Activated T-helper 2 cell treated with anti-CD3 and anti-CD28 coated beads, Interferon-gamma antibody, Interleukin-2, Interleukin-4, amounts not matched to agents 10 μg/mL and 5 μg/mL and 100 μg/mL, durations not matched to agents 14 hours and 24 hours and 36 hours (primary cell): Measurements from ENCODE around the gene EMID1. TPM values are rescaled to one million over a fixed set of nuclear protein-coding genes. Genes with fewer than 3 reads are reported as not detected.

Source experiments
- DNase-seq: peaks from one replicate; pipeline ENCODE4 v3.0.0; 2021; ENCODE audit warnings: low spot score
- H3K27ac Mint-ChIP-seq: one replicate; pipeline ENCODE4 v1.8.0; 2021; ENCODE audit warnings: mixed read lengths
- H3K27me3 Mint-ChIP-seq: one replicate; pipeline ENCODE4 v1.8.0; 2021; ENCODE audit warnings: low read depth, mixed read lengths
- H3K36me3 Mint-ChIP-seq: one replicate; pipeline ENCODE4 v1.8.0; 2021; ENCODE audit warnings: low read depth, mixed read lengths
- H3K4me1 Mint-ChIP-seq: one replicate; pipeline ENCODE4 v1.8.0; 2021; ENCODE audit warnings: low read depth, mixed read lengths
- H3K4me3 Mint-ChIP-seq: one replicate; pipeline ENCODE4 v1.8.0; 2021; ENCODE audit warnings: low read depth, mild to moderate bottlenecking, moderate library complexity, mixed read lengths
- H3K9me3 Mint-ChIP-seq: one replicate; pipeline ENCODE4 v1.8.0; 2021; ENCODE audit warnings: mixed read lengths
- intact Hi-C: fragments of 100-400 bp; cut with micrococcal nuclease; formaldehyde crosslinking; loops from one replicate; pipeline ENCODE4 v1.15.1; 2023
- total RNA-seq: library from RNA; stranded (reverse); gene quantifications from 2 replicates; pipeline ENCODE4 v1.2.3, GENCODE V29; 2022

The EMID1 gene
- total RNA-seq, 1 donor from 2014 or later, result 0.23 TPM

DNA sequence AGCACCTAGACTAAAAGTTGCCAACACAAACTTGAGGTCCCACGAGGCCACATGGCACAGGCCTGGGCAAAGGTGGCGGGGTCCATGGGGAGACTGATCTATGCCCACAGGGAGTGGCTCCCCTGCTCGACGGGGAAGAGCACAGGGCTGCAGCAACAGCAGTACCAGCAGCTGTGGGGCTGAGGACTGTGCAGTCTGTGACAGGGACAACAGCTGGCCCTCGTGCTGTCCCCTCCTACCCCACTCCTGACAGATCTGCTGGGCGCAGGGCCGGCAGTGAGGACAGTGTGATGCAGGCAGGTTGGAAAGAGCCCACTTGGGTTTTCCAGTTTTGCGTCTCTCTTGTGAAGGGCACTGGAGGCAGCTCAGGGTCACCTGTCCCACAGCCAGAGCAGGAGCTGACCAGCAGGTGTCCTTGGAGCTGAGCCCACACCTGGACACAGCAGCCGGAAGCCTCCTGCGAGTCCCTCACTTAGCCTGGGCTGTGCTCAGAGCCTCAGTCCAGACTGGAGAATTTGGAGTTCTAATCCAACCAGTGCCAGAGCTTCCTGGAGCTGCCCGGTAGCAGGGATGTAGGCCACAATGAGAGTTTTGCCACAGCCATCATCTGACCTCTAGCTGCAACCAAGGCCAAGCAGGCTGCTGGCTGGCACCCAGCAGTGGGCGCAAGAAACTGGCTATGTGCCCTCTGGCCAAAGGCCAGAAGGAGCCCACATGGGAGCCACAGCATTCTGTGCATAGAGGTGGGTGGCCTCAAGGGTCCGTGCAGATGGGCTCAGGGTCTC, 97.2 kb downstream of the EMID1 start:
- Mint-ChIP-seq H3K4me1 (peaks cover 12% of the 10 kb centered on the region), H3K4me3 (no peak overlapping the region), H3K27me3 (peaks cover 6% of the 10 kb centered on the region), H3K9me3 (no peaks in the 10 kb centered on the region), H3K27ac (no peak overlapping the region), H3K36me3 (peaks cover 34% of the 10 kb centered on the region)
- intact Hi-C loops, result no loop called here
- no peak for DNase-seq

DNA sequence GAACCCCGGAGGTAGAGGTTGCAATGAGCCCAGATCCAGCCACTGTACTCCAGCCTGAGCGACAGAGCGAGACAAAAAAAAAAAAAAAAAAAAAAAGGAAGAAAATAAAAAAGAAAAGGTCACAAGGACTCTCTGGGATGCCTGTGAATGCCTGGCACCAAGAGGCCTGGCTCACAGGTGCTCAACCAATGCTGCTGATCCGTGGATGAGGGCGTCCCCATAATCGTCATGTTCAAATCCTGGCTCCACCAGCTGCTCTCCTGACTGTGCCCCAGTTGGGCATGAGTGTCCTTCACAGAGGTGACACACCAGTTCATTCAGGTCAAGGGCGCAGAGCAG, 100.1 kb downstream of the EMID1 start:
- H3K36me3 Mint-ChIP-seq, result peaks cover 7% of the 10 kb centered on the region
- H3K27ac Mint-ChIP-seq, result no peak overlapping the region

DNA sequence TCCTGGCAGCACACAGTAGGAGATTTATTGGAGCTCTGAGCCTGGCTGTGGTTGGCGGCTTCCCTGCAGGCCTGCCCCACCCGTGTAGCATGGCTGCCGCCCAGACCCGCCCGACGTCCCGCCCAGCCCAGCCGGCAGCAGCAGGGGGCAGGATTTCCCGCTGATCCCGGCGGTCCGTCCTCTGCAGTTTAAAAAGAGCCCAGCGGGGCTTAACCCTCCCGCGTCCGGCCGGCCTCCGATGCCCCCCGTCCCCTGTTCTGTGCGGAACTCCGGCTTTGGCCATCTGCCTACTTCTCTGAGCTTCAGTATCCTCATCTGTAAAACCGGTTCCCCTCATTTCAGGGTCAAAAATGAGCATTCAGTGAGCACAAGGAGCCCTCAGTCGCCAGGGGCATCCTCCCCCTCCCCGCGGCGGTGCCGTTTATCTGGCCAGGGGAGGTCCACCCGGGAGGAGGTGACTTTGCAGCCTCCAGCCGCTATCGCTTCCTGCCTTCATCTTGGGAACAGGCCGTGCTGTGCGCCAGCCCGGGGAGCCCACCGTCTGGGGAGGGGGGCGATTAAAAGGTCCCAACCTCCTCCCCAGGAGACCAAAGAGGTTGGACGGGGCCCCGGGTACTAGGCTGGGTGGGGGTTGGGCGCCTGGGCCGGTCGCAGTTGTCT, 100.6 kb downstream of the EMID1 start, which contains the start of gene GAS2L1:
GAS2L1 (plus strand) TSS at position 476 of the 660 bp plus-strand sequence. CDS start 1,456 bp downstream, outside the sequence.
- intact Hi-C loops, result no loop called here
- peak within 1 kb of the TSS; percentile 12 for H3K27ac Mint-ChIP-seq

More for the DNA sequence above, 100.1 kb downstream of the EMID1 start:
- H3K27me3 Mint-ChIP-seq, result peaks cover 6% of the 10 kb centered on the region
- intact Hi-C loops, result no loop called here
- H3K9me3 Mint-ChIP-seq, result no peaks in the 10 kb centered on the region
- H3K4me1 Mint-ChIP-seq, result peaks cover 13% of the 10 kb centered on the region
- peak overlapping the region; percentile 69 for H3K4me3 Mint-ChIP-seq
- DNase-seq, result no peak

DNA sequence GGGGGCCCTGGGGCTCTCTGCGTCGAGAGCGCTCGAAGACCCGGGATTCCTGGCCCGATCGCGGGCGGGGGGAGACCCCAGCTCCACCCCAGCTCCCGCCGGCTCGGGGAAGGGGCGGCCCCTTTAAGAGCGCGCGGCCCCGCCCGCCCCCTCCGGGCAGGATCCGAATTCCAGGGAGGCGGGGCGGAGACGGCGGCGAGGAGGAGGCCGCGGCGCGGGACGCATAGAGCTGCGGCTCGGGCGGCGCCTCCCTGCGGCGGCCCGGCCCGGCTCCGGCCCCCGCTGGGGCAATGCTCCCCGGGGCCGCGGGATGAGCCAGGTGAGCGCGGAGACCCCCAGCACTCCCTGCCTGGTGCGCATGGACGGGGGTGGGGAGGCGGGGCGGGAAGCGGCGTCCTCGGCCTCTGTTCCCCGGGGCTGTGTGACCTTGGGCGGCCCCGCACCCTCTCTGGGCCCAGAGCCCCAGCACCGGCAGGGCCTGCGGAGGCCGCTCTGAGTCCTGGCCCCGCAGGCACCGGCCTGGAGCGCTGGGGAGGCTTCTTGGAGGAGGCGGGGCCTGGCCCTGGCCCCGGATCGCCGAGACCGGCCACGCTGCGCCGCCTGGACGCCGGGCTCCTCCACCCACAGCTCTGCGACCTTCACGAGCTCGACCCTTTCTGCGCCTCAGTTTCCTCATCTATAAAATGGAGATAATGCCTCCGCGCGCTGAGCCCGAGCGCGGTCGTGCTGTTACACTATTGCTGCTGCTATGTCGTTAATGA, 101.3 kb downstream of the EMID1 start:
- Mint-ChIP-seq H3K4me3 (peak overlapping the region; percentile 79), H3K27ac (peak overlapping the region; percentile 12), H3K4me1 (peaks cover 14% of the 10 kb centered on the region), H3K27me3 (peaks cover 6% of the 10 kb centered on the region), H3K36me3 (no peaks in the 10 kb centered on the region), H3K9me3 (no peaks in the 10 kb centered on the region)
- intact Hi-C loops, result no loop called here
- DNase-seq, result no peak

More for the DNA sequence above, 100.6 kb downstream of the EMID1 start, which contains the start of gene GAS2L1:
- Mint-ChIP-seq H3K27me3 (peaks cover 6% of the 10 kb centered on the region), H3K9me3 (no peaks in the 10 kb centered on the region), H3K4me1 (peaks cover 13% of the 10 kb centered on the region), H3K36me3 (peaks cover 2% of the 10 kb centered on the region), H3K4me3 (peak within 1 kb of the TSS; percentile 79)
- peak; percentile 52 for DNase-seq

GRCh38 chr22:29307596-29308147, 102.0 kb downstream of the EMID1 start:
- peak overlapping the region; percentile 79 for H3K4me3 Mint-ChIP-seq
- no peaks in the 10 kb centered on the region for H3K9me3 Mint-ChIP-seq
- no peak for DNase-seq
- H3K4me1 Mint-ChIP-seq, result peaks cover 14% of the 10 kb centered on the region
- H3K27ac Mint-ChIP-seq, result peak overlapping the region; percentile 12
- intact Hi-C loops, result no loop called here
- H3K36me3 Mint-ChIP-seq, result no peaks in the 10 kb centered on the region
- peaks cover 9% of the 10 kb centered on the region for H3K27me3 Mint-ChIP-seq

GRCh38 chr22:29308148-29308790, 102.6 kb downstream of the EMID1 start:
- Mint-ChIP-seq H3K36me3 (no peaks in the 10 kb centered on the region), H3K4me3 (no peak overlapping the region), H3K9me3 (no peaks in the 10 kb centered on the region), H3K27me3 (peaks cover 15% of the 10 kb centered on the region), H3K4me1 (peaks cover 14% of the 10 kb centered on the region), H3K27ac (no peak overlapping the region)
- intact Hi-C loops, result no loop called here
- DNase-seq, result no peak

GRCh38 chr22:29308791-29309262, 103.1 kb downstream of the EMID1 start:
- Mint-ChIP-seq H3K27me3 (peaks cover 20% of the 10 kb centered on the region), H3K9me3 (no peaks in the 10 kb centered on the region), H3K4me1 (peaks cover 17% of the 10 kb centered on the region), H3K27ac (no peak overlapping the region), H3K4me3 (peak overlapping the region; percentile 13), H3K36me3 (no peaks in the 10 kb centered on the region)
- peak; percentile 28 for DNase-seq
- intact Hi-C loops, result no loop called here

Other genes with a start within 250 kb of the EMID1 start
- gene C22orf31, start 144.1 kb upstream of the EMID1 start, total RNA-seq, result not detected in 2 replicates
- 0.23 and 0.27 TPM in 2 replicates for gene KREMEN1, start 132.9 kb upstream of the EMID1 start, total RNA-seq
- 46.0 and 48.0 TPM in 2 replicates for gene RHBDD3, start 62.1 kb downstream of the EMID1 start, total RNA-seq
- gene EWSR1, start 62.4 kb downstream of the EMID1 start, total RNA-seq, result 425 and 436 TPM in 2 replicates
- 3.0 and 3.4 TPM in 2 replicates for gene GAS2L1, start 100.8 kb downstream of the EMID1 start, total RNA-seq
- 0.46 and 0.52 TPM in 2 replicates for gene RASL10A, start 109.8 kb downstream of the EMID1 start, total RNA-seq
- gene AP1B1, start 182.7 kb downstream of the EMID1 start, total RNA-seq, result 73.4 and 76.4 TPM in 2 replicates
- not detected in 2 replicates for gene RFPL1, start 232.7 kb downstream of the EMID1 start, total RNA-seq